Measurements from ENCODE around the gene SMC6.
A peak's percentile ranks its signal among the peaks of the same experiment; 100 is the strongest.

SMC6 gene

GRCh38 chr2:17709897-17710296, 43.7 kb downstream of the SMC6 start:
- H3K9ac ChIP-seq (ENCODE audit: low read length) = no peak overlapping the region
- H3K36me3 ChIP-seq (ENCODE audit: control insufficient read depth, insufficient read depth, low read length, severe bottlenecking) = peaks cover 55% of the 10 kb centered on the region
- H3K4me1 ChIP-seq (ENCODE audit: control insufficient read depth, insufficient read depth, low read length) = peaks cover 4% of the 10 kb centered on the region
- no peaks in the 10 kb centered on the region for H3K27me3 ChIP-seq (replicated peaks; ENCODE audit: control insufficient read depth, insufficient read depth, low read length)
- no peak overlapping the region for H3K4me3 ChIP-seq (ENCODE audit: low read length)
- no peaks in the 10 kb centered on the region for H3K9me3 ChIP-seq (ENCODE audit: control insufficient read depth, low read length)
- no peak for DNase-seq (ENCODE audit: low read depth)

- no peak overlapping the region for H3K9ac ChIP-seq (ENCODE audit: low read length)
- peaks cover 4% of the 10 kb centered on the region for H3K4me1 ChIP-seq (ENCODE audit: control insufficient read depth, insufficient read depth, low read length)
- H3K9me3 ChIP-seq (ENCODE audit: control insufficient read depth, low read length) = no peaks in the 10 kb centered on the region
- no peak for DNase-seq (ENCODE audit: low read depth)
- H3K27me3 ChIP-seq (replicated peaks; ENCODE audit: control insufficient read depth, insufficient read depth, low read length) = no peaks in the 10 kb centered on the region
- H3K36me3 ChIP-seq (ENCODE audit: control insufficient read depth, insufficient read depth, low read length, severe bottlenecking) = peaks cover 50% of the 10 kb centered on the region
- no peak overlapping the region for H3K4me3 ChIP-seq (ENCODE audit: low read length)
Measured at GRCh38 chr2:17708501-17708900, 45.1 kb downstream of the SMC6 start.

- DNase-seq (ENCODE audit: low read depth) = no peak
- Histone ChIP-seq H3K36me3 (ENCODE audit: control insufficient read depth, insufficient read depth, low read length, severe bottlenecking) (peaks cover 51% of the 10 kb centered on the region), H3K4me1 (ENCODE audit: control insufficient read depth, insufficient read depth, low read length) (peaks cover 4% of the 10 kb centered on the region)
Measured at GRCh38 chr2:17706845-17707244, 46.8 kb downstream of the SMC6 start.

GRCh38 chr2:17690776-17691175, 62.8 kb downstream of the SMC6 start:
- Histone ChIP-seq H3K9me3 (ENCODE audit: control insufficient read depth, low read length) (no peaks in the 10 kb centered on the region), H3K36me3 (ENCODE audit: control insufficient read depth, insufficient read depth, low read length, severe bottlenecking) (peaks cover 58% of the 10 kb centered on the region), H3K9ac (ENCODE audit: low read length) (no peak overlapping the region), H3K4me3 (ENCODE audit: low read length) (no peak overlapping the region), H3K4me1 (ENCODE audit: control insufficient read depth, insufficient read depth, low read length) (no peaks in the 10 kb centered on the region), H3K27me3 (replicated peaks; ENCODE audit: control insufficient read depth, insufficient read depth, low read length) (no peaks in the 10 kb centered on the region)
- DNase-seq (ENCODE audit: low read depth) = no peak

More at GRCh38 chr2:17706845-17707244, 46.8 kb downstream of the SMC6 start:
- no peaks in the 10 kb centered on the region for H3K27me3 ChIP-seq (replicated peaks; ENCODE audit: control insufficient read depth, insufficient read depth, low read length)
- no peaks in the 10 kb centered on the region for H3K9me3 ChIP-seq (ENCODE audit: control insufficient read depth, low read length)
- H3K9ac ChIP-seq (ENCODE audit: low read length) = no peak overlapping the region
- H3K4me3 ChIP-seq (ENCODE audit: low read length) = no peak overlapping the region

GRCh38 chr2:17689010-17689409, 64.6 kb downstream of the SMC6 start:
- no peak for DNase-seq (ENCODE audit: low read depth)
- peaks cover 41% of the 10 kb centered on the region for H3K36me3 ChIP-seq (ENCODE audit: control insufficient read depth, insufficient read depth, low read length, severe bottlenecking)
- H3K9ac ChIP-seq (ENCODE audit: low read length) = no peak overlapping the region
- H3K4me1 ChIP-seq (ENCODE audit: control insufficient read depth, insufficient read depth, low read length) = no peaks in the 10 kb centered on the region
- H3K4me3 ChIP-seq (ENCODE audit: low read length) = no peak overlapping the region
- H3K9me3 ChIP-seq (ENCODE audit: control insufficient read depth, low read length) = no peaks in the 10 kb centered on the region
- no peaks in the 10 kb centered on the region for H3K27me3 ChIP-seq (replicated peaks; ENCODE audit: control insufficient read depth, insufficient read depth, low read length)

GRCh38 chr2:17688600-17688999, 65.0 kb downstream of the SMC6 start:
- DNase-seq (ENCODE audit: low read depth) = no peak
- no peaks in the 10 kb centered on the region for H3K9me3 ChIP-seq (ENCODE audit: control insufficient read depth, low read length)
- H3K4me1 ChIP-seq (ENCODE audit: control insufficient read depth, insufficient read depth, low read length) = no peaks in the 10 kb centered on the region
- H3K36me3 ChIP-seq (ENCODE audit: control insufficient read depth, insufficient read depth, low read length, severe bottlenecking) = peaks cover 41% of the 10 kb centered on the region
- H3K9ac ChIP-seq (ENCODE audit: low read length) = no peak overlapping the region
- no peaks in the 10 kb centered on the region for H3K27me3 ChIP-seq (replicated peaks; ENCODE audit: control insufficient read depth, insufficient read depth, low read length)
- H3K4me3 ChIP-seq (ENCODE audit: low read length) = no peak overlapping the region

- H3K9ac ChIP-seq (ENCODE audit: low read length) = no peak overlapping the region
- H3K9me3 ChIP-seq (ENCODE audit: control insufficient read depth, low read length) = no peaks in the 10 kb centered on the region
- H3K27me3 ChIP-seq (replicated peaks; ENCODE audit: control insufficient read depth, insufficient read depth, low read length) = no peaks in the 10 kb centered on the region
- no peak for DNase-seq (ENCODE audit: low read depth)
- H3K36me3 ChIP-seq (ENCODE audit: control insufficient read depth, insufficient read depth, low read length, severe bottlenecking) = peaks cover 60% of the 10 kb centered on the region
- no peak overlapping the region for H3K4me3 ChIP-seq (ENCODE audit: low read length)
- H3K4me1 ChIP-seq (ENCODE audit: control insufficient read depth, insufficient read depth, low read length) = no peaks in the 10 kb centered on the region
Measured at GRCh38 chr2:17683981-17684380, 69.6 kb downstream of the SMC6 start.

GRCh38 chr2:17682098-17682857, 71.3 kb downstream of the SMC6 start:
- no peak for DNase-seq (ENCODE audit: low read depth)
- Histone ChIP-seq H3K9ac (ENCODE audit: low read length) (no peak overlapping the region), H3K36me3 (ENCODE audit: control insufficient read depth, insufficient read depth, low read length, severe bottlenecking) (peaks cover 51% of the 10 kb centered on the region), H3K27me3 (replicated peaks; ENCODE audit: control insufficient read depth, insufficient read depth, low read length) (no peaks in the 10 kb centered on the region), H3K9me3 (ENCODE audit: control insufficient read depth, low read length) (no peaks in the 10 kb centered on the region), H3K4me1 (ENCODE audit: control insufficient read depth, insufficient read depth, low read length) (no peaks in the 10 kb centered on the region), H3K4me3 (ENCODE audit: low read length) (no peak overlapping the region)

- Histone ChIP-seq H3K4me1 (ENCODE audit: control insufficient read depth, insufficient read depth, low read length) (no peaks in the 10 kb centered on the region), H3K9me3 (ENCODE audit: control insufficient read depth, low read length) (no peaks in the 10 kb centered on the region), H3K36me3 (ENCODE audit: control insufficient read depth, insufficient read depth, low read length, severe bottlenecking) (peaks cover 52% of the 10 kb centered on the region)
Measured at GRCh38 chr2:17680119-17680518, 73.5 kb downstream of the SMC6 start.

GRCh38 chr2:17674817-17675216, 78.8 kb downstream of the SMC6 start:
- no peak for DNase-seq (ENCODE audit: low read depth)
- peaks cover 19% of the 10 kb centered on the region for H3K36me3 ChIP-seq (ENCODE audit: control insufficient read depth, insufficient read depth, low read length, severe bottlenecking)
- no peaks in the 10 kb centered on the region for H3K4me1 ChIP-seq (ENCODE audit: control insufficient read depth, insufficient read depth, low read length)

More at GRCh38 chr2:17680119-17680518, 73.5 kb downstream of the SMC6 start:
- peak; percentile 12 for DNase-seq (ENCODE audit: low read depth)
- Histone ChIP-seq H3K27me3 (replicated peaks; ENCODE audit: control insufficient read depth, insufficient read depth, low read length) (no peaks in the 10 kb centered on the region), H3K4me3 (ENCODE audit: low read length) (no peak overlapping the region), H3K9ac (ENCODE audit: low read length) (no peak overlapping the region)

GRCh38 chr2:17672583-17673317, 80.9 kb downstream of the SMC6 start:
- H3K36me3 ChIP-seq (ENCODE audit: control insufficient read depth, insufficient read depth, low read length, severe bottlenecking) = peaks cover 33% of the 10 kb centered on the region

More at GRCh38 chr2:17674817-17675216, 78.8 kb downstream of the SMC6 start:
- Histone ChIP-seq H3K9ac (ENCODE audit: low read length) (no peak overlapping the region), H3K4me3 (ENCODE audit: low read length) (no peak overlapping the region), H3K27me3 (replicated peaks; ENCODE audit: control insufficient read depth, insufficient read depth, low read length) (no peaks in the 10 kb centered on the region), H3K9me3 (ENCODE audit: control insufficient read depth, low read length) (no peaks in the 10 kb centered on the region)

More at GRCh38 chr2:17672583-17673317, 80.9 kb downstream of the SMC6 start:
- H3K9ac ChIP-seq (ENCODE audit: low read length) = no peak overlapping the region
- no peak overlapping the region for H3K4me3 ChIP-seq (ENCODE audit: low read length)
- no peaks in the 10 kb centered on the region for H3K9me3 ChIP-seq (ENCODE audit: control insufficient read depth, low read length)
- H3K4me1 ChIP-seq (ENCODE audit: control insufficient read depth, insufficient read depth, low read length) = peaks cover 6% of the 10 kb centered on the region
- H3K27me3 ChIP-seq (replicated peaks; ENCODE audit: control insufficient read depth, insufficient read depth, low read length) = no peaks in the 10 kb centered on the region
- DNase-seq (ENCODE audit: low read depth) = peak; percentile 70

All from adipocyte (in vitro differentiated cells).